Small intestine (tissue), 7 donors: ENCODE data around the gene TMEM26. TPM values are rescaled to one million over a fixed set of nuclear protein-coding genes. Genes with fewer than 3 reads are reported as not detected.
"Not testable (repeated sequence)": the region's sequence is repeated elsewhere in the genome, so short reads cannot be mapped to it uniquely, and the experiment has no call there.

Source experiments
- DNase-seq, 2 donors: peaks; one replicate each; pipeline versions ENCODE4 v3.0.0 to v3.0.0-alpha.2; 2013
- FAIRE-seq: peaks from 2 replicates; lab custom pipeline; 2012; peaks lifted over from hg19 to GRCh38; lab: Jason Lieb, UNC
- H3K27ac ChIP-seq, 3 donors: one replicate each; pipeline ENCODE4 v1.5.1; 2013; ENCODE audit warnings: low read length in 2 of 3, mild to moderate bottlenecking in 2 of 3, control low read depth in 1 of 3, inconsistent platforms in 1 of 3, low read depth in 1 of 3, moderate library complexity in 1 of 3
- H3K27me3 ChIP-seq, 3 donors: one replicate each; pipeline ENCODE4 v1.6.1; 2013; ENCODE audit warnings: low read length in 3 of 3, inconsistent platforms in 1 of 3; ENCODE audit not compliant: control insufficient read depth in 3 of 3, insufficient read depth in 3 of 3
- H3K36me3 ChIP-seq, 3 donors: one replicate each; pipeline ENCODE4 v1.6.1; 2013; ENCODE audit warnings: low read length in 3 of 3, inconsistent platforms in 1 of 3, low read depth in 1 of 3, mild to moderate bottlenecking in 1 of 3, moderate library complexity in 1 of 3; ENCODE audit not compliant: control insufficient read depth in 3 of 3, insufficient read depth in 2 of 3
- H3K4me1 ChIP-seq, 3 donors: one replicate each; pipeline ENCODE4 v1.6.1; 2013; ENCODE audit warnings: low read length in 2 of 3, inconsistent platforms in 1 of 3, low read depth in 1 of 3, mild to moderate bottlenecking in 1 of 3, moderate library complexity in 1 of 3; ENCODE audit not compliant: control insufficient read depth in 3 of 3, insufficient read depth in 2 of 3
- H3K4me3 ChIP-seq, 3 donors: one replicate each; pipeline ENCODE4 v1.5.1; 2013; ENCODE audit warnings: low read length in 3 of 3, control low read depth in 1 of 3, inconsistent platforms in 1 of 3, low read depth in 1 of 3, mild to moderate bottlenecking in 1 of 3, moderate library complexity in 1 of 3
- H3K9me3 ChIP-seq, 2 donors: one replicate each; pipeline ENCODE4 v1.6.1; 2013; ENCODE audit warnings: low read depth in 1 of 2, low read length in 1 of 2; ENCODE audit not compliant: control insufficient read depth in 2 of 2, insufficient read depth in 1 of 2
- WGBS, 3 donors: extraction: QIAGEN DNeasy Blood & Tissue Kit; methylation state at CpG; one replicate each; pipeline ENCODE4 v1.1.7; 2013; 5-methylcytosine and 5-hydroxymethylcytosine counted together
- polyA plus RNA-seq, 4 donors: library from polyadenylated mRNA; stranded (reverse) in 3 of 4; unstranded in 1 of 4; fragments of 200-250 nt in 3 of 4; fragments of 120-200 nt in 1 of 4; gene quantifications; one replicate each; pipeline versions ENCODE4 v1.2.1 to v1.2.3, GENCODE V29; 2013
- donor health status: healthy with polysubstance abuse.
- donor health status: control.
- donor health status: control.
- donor health status: Bipolar disorder and iron deficiency.
- donor health status: healthy.

Gene TMEM26
- polyA plus RNA-seq, 4 donors, result 0.33 to 3.0 (median 1.9) TPM; not detected in 1

DNA sequence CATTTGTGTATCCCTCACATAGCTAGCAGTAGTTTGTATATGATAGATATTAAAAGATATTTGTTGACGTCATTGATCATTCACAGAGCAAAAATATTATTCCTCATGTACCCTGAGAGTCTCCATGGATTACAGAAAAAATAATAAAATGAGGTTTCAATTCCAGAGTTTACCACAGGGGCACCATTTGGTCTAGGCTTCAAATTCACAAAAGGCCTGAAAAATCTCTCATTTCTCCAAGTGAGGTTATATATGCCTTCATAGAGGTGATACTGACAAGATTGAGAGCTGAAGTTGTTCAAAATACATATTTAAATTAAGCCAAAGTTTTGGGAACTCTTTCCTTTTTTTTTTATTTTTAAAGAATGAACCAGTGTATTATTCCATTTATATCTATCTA is 52.7 kb downstream of the TMEM26 start:
- Histone ChIP-seq H3K27ac (no peak overlapping the region), H3K4me1 (peaks cover 0 to 4% (median 2%) of the 10 kb centered on the region in 3 donors), H3K27me3 (no peaks in the 10 kb centered on the region), H3K9me3 (no peaks in the 10 kb centered on the region), H3K36me3 (no peaks in the 10 kb centered on the region), H3K4me3 (no peak overlapping the region)
- DNase-seq (no peak), FAIRE-seq (no peak)
- WGBS, 3 donors, result 91 to 95% (median 92%) methylated on average over 1 of the region's 1 CpG

DNA sequence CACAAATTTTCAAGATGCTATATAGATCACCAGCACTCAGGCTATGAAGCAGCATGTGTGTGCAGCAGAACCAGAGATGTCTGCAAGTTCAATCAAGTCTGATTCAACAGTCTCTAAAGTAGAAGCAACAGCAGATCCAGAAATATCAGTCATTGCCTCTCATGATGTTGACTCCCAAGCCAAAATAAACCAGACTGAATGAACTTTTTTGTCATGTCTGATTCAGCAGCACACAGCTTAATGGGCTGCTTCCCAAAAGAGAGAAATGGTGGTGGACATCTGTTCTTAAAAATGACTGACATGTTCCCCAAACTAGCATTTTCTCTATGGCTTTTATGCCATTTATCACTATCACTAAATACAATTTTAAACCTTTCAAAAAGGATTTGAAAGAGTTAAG is 53.8 kb downstream of the TMEM26 start:
- H3K9me3 ChIP-seq, result no peaks in the 10 kb centered on the region
- no peak for DNase-seq
- H3K4me1 ChIP-seq, result peaks cover 0 to 4% (median 2%) of the 10 kb centered on the region in 3 donors
- FAIRE-seq, result no peak
- no peaks in the 10 kb centered on the region for H3K36me3 ChIP-seq
- no peaks in the 10 kb centered on the region for H3K27me3 ChIP-seq
- H3K27ac ChIP-seq, result no peak overlapping the region
- H3K4me3 ChIP-seq, result no peak overlapping the region

DNA sequence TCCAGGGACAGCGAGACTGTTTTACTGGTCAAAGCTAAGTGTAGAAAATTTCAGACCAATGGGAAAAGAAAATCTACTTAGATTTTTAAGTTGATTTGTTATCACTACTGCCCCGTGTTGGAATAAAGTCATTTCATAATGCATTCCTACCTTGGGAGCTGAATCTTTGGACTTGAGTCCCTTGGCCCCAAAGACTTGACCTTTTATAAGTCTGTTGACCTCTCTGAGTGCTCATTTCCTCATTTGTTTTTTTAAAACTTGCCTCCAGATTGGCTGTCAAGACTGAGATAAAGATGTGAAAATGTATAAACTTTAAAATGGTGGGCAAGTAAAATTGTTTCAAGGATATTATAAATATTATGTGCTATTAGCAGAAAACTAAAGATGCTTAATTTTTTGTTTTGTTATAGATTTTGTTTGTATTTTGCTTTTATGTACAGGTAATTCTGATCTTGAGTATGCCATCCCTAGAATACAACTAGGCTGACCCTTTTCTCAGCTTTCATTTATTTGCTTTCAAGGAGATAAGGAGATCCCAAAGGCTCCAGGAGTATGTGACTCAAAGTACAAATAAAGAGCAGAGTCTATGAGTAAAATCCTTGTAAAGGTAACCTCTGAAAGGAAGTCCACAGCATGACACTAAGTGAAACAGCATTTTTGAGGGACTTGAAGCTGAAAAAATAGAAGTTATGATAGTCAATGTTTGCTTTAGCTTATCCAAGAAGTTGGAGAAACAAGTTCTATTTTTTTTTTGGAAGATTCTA is 54.6 kb downstream of the TMEM26 start:
- Histone ChIP-seq H3K4me3 (no peak overlapping the region), H3K4me1 (peaks cover 0 to 4% (median 2%) of the 10 kb centered on the region in 3 donors), H3K36me3 (no peaks in the 10 kb centered on the region), H3K27ac (peak overlapping the region in 1 of 3 donors; percentile 67), H3K27me3 (no peaks in the 10 kb centered on the region), H3K9me3 (no peaks in the 10 kb centered on the region)
- no peak for FAIRE-seq
- WGBS, 3 donors, result 64 to 79% (median 72%) methylated on average over 2 of the region's 2 CpGs
- DNase-seq, result peak in 1 of 2 donors; percentile 16

DNA sequence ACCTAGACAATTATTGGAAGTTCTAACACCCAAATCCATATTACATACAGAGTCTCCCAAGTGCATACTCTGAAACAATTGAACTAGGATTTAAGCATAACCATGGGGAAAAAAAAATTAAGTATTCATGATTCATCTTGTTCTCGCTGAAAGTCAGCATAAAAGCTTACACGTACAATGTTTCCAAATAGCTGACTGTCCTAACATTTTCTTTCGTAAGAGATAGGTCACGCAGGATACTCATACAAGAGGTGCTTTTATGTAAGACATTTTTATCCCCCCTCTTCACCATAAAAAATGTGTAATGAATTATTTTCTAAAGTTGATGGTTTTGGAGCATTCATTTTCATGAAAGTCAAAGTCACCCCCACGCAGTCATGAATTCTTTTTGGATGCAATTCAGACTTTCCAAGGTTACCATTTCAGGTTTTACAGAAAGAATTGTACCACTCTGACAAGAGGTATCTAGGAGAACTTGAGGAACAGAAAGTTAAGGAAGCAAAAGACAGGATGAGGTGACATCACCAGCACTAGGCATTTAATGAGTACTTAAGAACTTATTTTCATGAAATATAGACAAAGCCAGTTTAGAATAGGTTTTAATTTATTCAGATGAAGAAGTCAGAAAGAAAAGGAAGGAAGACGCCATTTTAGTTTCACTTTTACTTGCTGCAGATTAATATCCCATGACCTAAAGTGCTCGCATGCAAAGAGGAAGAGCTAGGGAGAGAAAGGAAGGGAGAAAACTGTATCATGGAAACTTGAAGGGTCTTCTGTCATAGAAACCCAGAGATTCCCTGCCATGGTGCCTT is 55.8 kb downstream of the TMEM26 start:
- FAIRE-seq, result no peak
- H3K4me3 ChIP-seq, result peak overlapping the region in 1 of 3 donors; percentile 16

DNA sequence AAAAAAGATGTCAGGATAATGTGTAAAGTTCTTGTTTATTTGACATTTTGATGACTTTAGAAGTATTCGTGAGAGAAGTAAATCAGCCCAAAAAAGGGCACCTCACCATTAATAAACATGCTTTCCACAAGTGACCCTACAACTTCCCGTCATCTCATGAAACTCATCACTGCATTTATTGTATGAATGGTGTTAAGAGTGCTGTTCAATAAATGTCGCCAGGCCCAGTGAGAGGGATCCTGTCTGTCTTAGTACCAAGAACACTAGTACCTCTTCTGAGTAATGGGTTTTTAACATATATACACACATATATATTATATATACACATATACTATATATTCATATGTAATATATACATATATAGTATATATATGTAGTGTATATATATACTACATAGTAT is 61.9 kb downstream of the TMEM26 start:
- Histone ChIP-seq H3K27ac (no peak overlapping the region), H3K9me3 (no peaks in the 10 kb centered on the region), H3K27me3 (no peaks in the 10 kb centered on the region), H3K36me3 (no peaks in the 10 kb centered on the region), H3K4me3 (no peak overlapping the region), H3K4me1 (no peaks in the 10 kb centered on the region)
- no peak for DNase-seq
- WGBS, 3 donors, result 75 to 80% (median 79%) methylated on average over 3 of the region's 3 CpGs
- no peak for FAIRE-seq

More for the DNA sequence above, 55.8 kb downstream of the TMEM26 start:
- H3K27ac ChIP-seq, result peak overlapping the region in 1 of 3 donors; percentile 44
- H3K9me3 ChIP-seq, result no peaks in the 10 kb centered on the region
- peak in 1 of 2 donors; percentile 53 for DNase-seq
- no peaks in the 10 kb centered on the region for H3K36me3 ChIP-seq
- WGBS, 3 donors, result 59 to 61% (median 61%) methylated on average over 7 of the region's 7 CpGs
- H3K4me1 ChIP-seq, result peaks cover 0 to 4% (median 2%) of the 10 kb centered on the region in 3 donors
- no peaks in the 10 kb centered on the region for H3K27me3 ChIP-seq

DNA sequence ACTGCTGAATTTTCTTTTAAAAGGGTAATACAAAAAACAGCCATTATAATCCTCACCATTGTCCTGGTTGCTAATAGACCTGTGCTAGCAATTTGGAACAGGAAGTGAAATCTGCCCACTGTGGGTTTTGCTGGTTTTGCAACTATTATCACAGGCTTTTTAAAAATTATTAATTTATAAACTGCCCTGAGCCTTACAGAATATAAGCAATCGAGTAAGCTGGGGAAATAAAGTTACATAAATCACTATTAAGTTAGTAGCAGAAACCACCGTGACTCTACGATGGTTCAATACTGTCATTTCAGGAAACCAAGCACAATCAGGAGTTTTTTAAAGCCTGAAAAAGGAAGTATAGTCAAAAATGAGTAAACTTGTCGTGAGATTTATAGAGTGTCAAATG is 62.3 kb downstream of the TMEM26 start:
- no peak overlapping the region for H3K4me3 ChIP-seq
- H3K27ac ChIP-seq, result no peak overlapping the region
- no peaks in the 10 kb centered on the region for H3K9me3 ChIP-seq
- no peaks in the 10 kb centered on the region for H3K36me3 ChIP-seq
- no peak for FAIRE-seq
- DNase-seq, result no peak
- 61 to 82% (median 63%) methylated on average over 4 of the region's 4 CpGs for WGBS, 3 donors
- no peaks in the 10 kb centered on the region for H3K27me3 ChIP-seq
- H3K4me1 ChIP-seq, result no peaks in the 10 kb centered on the region

DNA sequence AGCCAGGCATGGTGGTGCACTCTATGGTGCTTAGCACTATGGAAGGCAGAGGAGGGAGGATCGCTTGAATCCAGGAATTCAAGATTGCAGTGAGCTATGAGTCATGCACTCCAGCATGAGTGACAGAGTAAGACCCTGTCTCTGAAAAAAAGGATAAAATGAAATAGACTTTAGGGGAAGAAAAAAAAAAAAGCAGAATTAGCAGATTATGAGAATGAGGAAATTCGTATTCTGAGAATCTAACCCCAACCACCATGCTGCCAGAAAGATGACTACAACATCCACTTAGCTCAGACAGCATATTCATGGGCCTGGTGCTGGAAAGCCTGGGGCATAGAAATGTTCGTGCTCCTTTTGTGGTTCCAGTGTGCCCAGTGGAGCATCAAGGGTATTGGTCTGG is 63.3 kb downstream of the TMEM26 start:
- H3K36me3 ChIP-seq, result no peaks in the 10 kb centered on the region
- 80 to 87% (median 84%) methylated on average over 3 of the region's 3 CpGs for WGBS, 3 donors
- DNase-seq (no peak), FAIRE-seq (no peak)
- H3K27ac ChIP-seq, result no peak overlapping the region
- no peaks in the 10 kb centered on the region for H3K27me3 ChIP-seq
- no peaks in the 10 kb centered on the region for H3K9me3 ChIP-seq
- no peak overlapping the region for H3K4me3 ChIP-seq
- H3K4me1 ChIP-seq, result no peaks in the 10 kb centered on the region

DNA sequence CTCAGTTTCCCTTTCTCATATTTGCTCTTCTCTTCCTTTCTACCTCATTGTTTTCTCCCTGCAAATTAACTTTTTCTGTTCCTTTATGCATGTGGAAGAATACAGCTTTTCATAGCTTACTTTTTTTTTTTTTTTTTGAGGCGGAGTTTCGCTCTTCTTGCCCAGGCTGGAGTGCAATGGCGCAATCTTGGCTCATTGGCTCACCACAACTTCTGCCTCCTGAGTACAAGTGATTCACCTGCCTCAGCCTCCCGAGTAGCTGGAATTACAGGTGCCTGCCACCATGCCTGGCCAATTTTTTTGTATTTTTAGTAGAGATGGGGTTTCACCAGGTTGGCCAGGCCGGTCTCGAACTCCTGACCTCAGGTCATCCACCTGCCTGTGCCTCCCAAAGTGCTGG is 64.2 kb downstream of the TMEM26 start:
- H3K9me3 ChIP-seq, H3K4me1 ChIP-seq, H3K27ac ChIP-seq, H3K27me3 ChIP-seq, H3K4me3 ChIP-seq, DNase-seq, FAIRE-seq, H3K36me3 ChIP-seq: not testable (repeated sequence)
- 87 to 89% (median 88%) methylated on average over 6 of the region's 6 CpGs for WGBS, 3 donors
